NOMO-1 treated with dmso at 0.1 percent for 144 hours (cell line): ENCODE measurements around the gene POLD1.
A peak's percentile ranks its signal among the peaks of the same experiment; 100 is the strongest.
"Not testable (repeated sequence)": the region's sequence is repeated elsewhere in the genome, so short reads cannot be mapped to it uniquely, and the experiment has no call there.

Experiments used
- DNase-seq: peaks from one replicate; lab custom pipeline; 2025; ENCODE audit not compliant: unreplicated experiment; lab: John Stamatoyannopoulos, UW

Gene POLD1

DNA sequence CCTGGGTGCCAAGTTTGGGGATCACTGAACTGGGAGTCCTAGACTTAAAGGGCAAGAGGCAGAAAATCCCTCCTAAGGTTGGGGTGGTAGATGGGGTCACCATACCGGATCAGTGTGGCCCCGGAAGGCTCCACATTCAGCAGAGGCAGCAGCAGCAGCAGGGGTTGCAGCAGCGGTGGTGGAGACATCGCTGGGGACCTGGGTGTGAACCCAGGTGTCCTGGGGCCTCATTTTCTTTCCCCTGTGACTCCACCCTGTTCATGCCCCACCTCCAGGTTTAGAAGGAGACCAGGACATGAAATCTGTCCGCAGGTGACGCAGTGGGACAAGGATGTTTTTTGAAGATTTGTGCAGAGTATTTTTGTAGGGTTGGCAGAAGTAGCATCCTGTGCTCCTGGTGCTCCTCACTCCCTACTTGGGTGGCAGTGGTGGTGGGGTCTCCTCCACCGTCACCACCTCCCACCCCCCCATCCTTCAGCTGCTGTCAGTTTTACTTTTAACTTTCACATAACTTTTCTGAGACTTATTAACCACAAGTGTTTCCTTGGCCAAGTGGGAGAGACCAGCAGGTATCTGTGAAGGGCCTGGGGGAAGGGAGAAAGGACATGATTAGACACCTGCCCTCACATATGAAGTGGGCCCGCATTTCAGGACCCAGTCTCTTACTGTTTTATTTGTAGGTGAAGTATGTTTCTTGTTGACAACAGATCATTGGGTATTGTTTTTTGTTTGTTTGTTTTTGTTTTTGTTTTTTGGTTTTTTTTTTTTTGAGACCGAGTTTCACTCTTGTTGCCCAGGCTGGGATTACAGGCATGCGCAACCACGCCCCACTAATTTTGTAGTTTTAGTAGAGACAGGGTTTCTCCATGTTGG is 18.5 kb upstream of the POLD1 start, which contains the start of gene NAPSA:
NAPSA (minus strand) TSS at position 206 of the 873 bp plus-strand sequence; CDS start at position 188, 18 bp downstream.
- no peak for DNase-seq

DNA sequence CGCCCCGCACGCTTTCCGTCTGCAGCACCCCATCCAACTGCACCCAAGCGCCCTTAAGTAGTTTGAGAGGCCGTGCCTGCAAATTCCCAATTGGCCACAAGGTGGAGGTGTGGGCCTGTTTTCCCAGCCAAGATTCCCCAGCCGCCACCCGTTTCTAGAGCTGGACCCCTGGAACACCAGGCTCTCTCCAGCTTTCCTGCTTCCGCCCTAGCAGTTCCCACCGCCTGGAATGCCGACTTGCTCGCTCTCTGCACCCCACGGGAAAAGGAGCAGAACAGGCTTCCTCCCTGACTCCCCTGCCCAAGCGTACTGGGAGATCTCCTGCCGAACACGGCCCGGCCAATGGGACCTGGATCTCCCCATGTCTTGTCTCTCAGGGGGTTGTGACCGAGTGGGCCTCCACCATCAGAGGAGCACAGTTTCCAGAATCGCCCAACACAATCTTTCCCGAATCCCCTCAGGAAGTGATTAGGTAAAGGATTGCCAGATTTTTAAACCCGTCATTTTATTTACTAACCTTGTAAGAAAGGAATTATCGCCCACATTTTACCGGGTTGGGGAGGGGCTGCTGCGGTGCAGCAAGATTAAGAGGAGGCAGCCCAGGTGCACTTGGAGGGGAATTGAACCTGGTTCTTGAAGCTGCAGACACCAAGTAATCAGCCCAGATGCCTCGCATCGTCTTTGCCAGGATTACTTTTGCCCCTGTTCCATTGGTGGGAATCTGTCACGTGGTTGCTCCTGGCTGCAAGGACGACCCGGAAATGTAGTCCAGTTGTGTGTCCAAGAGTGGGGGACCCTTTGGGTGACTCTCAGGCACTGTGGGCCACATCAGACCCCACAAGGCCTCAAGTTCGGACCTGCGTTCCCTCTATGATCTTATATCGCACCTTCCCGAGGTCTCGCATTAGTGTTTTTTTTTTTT is 15.2 kb upstream of the POLD1 start:
- DNase-seq: peak; percentile 53

DNA sequence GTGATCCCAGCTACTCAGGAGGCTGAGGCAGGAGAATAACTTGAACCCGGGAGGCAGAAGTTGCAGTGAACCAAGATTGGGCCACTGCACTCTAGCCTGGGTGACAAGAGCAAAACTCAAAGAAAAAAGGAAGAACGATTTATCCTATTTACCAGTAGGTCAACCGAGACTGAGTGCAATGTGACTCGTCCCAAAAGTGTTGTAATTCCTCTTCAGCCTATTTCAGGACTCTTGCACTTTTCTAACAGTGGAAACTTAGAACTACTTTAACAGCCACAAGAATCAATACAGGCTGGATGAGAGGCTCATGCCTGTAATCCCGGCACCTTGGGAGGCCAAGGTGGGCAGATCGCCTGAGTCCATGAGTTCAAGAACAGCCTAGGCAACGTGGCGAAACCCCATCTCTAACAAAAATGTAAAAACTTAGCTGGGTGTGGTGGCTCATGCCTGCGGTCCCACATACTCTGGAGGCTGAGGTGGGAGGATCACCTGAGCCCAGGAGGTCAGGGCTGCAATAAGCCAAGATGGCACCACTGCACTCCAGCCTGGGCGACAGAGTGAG is 12.2 kb upstream of the POLD1 start:
- DNase-seq: peak; percentile 23

DNA sequence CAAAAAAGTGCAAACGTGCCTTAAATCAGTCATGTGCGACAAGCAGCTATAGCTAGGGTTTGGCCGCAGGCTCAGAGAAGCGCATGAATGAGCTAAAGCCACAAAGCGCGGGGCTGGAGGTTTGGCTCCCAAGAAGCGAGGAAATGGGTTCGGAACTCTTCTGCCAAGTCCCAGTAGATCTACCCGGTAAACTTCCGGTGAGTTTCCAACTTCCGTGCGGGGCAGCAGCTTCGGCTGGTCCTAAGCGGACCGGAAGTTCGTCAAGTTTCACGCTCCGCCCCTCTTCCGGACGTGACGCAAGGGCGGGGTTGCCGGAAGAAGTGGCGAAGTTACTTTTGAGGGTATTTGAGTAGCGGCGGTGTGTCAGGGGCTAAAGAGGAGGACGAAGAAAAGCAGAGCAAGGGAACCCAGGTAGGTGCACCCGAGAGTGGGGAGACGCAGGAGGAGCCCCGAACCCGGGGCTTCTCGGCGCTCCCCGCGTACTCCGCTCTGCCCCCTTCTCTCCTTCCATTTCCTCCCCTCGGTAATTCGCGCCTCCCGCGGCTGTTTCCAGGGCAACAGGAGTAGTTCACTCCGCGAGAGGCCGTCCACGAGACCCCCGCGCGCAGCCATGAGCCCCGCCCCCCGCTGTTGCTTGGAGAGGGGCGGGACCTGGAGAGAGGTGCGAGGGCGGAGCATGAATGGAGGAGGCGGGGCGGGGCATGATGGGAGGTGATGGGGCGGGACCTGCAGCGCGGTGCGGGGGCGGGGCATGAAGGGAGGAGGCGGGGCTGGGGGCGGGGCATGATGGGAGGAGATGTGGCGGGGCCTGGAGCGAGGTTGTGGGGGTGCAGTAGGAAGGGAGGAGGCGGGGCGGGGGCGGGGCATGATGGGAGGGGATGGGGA is 7.7 kb upstream of the POLD1 start, which contains the start of gene NR1H2:
NR1H2 (plus strand) TSS at position 292 of the 885 bp plus-strand sequence. CDS start 1,149 bp downstream, outside the sequence.
- peak; percentile 96 for DNase-seq

DNA sequence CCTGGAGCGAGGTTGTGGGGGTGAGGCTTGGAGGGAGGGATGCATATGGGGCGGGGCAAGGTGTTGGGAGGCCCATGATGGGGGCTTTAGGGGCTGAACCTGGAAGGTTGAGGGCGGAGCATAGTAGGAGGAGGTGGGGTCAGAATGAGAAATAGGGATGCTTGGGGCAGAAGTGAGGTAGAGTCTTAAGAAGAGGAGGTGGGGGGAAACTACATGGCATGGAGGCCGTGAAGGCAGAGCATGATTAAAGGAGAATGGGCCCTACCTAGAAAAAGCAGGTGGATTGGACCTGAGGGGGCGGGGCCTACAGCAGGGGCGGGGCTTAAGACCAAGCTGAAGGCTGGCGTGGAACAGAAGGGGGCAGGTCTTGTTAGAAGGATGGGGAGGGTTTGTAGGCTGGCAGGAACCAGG is 7.1 kb upstream of the POLD1 start:
- no peak for DNase-seq

DNA sequence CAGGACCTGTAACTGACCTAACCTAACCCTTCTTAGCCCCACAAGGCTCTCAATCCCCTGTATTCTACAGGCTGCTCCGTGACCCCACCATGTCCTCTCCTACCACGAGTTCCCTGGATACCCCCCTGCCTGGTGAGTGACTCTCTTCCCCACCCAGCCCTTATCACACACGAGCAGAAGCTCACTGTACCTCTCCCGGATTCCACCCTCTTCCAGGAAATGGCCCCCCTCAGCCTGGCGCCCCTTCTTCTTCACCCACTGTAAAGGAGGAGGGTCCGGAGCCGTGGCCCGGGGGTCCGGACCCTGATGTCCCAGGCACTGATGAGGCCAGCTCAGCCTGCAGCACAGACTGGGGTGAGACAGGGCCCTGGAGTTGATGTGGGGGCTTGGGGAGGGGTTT is 6.6 kb upstream of the POLD1 start:
- DNase-seq: no peak

DNA sequence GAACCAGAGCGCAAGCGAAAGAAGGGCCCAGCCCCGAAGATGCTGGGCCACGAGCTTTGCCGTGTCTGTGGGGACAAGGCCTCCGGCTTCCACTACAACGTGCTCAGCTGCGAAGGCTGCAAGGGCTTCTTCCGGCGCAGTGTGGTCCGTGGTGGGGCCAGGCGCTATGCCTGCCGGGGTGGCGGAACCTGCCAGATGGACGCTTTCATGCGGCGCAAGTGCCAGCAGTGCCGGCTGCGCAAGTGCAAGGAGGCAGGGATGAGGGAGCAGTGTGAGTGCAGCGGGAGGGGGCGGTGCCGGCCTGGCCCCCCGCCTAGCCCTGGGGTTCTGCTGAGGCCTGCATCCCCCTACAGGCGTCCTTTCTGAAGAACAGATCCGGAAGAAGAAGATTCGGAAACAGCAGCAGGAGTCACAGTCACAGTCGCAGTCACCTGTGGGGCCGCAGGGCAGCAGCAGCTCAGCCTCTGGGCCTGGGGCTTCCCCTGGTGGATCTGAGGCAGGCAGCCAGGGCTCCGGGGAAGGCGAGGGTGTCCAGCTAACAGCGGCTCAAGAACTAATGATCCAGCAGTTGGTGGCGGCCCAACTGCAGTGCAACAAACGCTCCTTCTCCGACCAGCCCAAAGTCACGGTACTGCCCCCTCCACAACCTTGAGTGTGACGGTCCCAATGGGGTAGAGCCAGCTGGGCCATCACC is 5.8 kb upstream of the POLD1 start:
- no peak for DNase-seq

DNA sequence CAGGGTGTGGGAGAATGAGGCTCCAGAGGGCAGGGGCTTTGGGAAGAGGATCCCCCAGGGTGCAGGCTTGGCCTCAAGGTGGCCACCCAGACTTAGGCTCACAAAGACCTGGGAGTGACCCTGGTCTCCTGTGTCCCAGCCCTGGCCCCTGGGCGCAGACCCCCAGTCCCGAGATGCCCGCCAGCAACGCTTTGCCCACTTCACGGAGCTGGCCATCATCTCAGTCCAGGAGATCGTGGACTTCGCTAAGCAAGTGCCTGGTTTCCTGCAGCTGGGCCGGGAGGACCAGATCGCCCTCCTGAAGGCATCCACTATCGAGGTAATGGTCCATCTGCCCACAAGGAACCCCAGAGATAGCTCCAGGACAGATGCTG is 5.3 kb upstream of the POLD1 start:
- DNase-seq: no peak

DNA sequence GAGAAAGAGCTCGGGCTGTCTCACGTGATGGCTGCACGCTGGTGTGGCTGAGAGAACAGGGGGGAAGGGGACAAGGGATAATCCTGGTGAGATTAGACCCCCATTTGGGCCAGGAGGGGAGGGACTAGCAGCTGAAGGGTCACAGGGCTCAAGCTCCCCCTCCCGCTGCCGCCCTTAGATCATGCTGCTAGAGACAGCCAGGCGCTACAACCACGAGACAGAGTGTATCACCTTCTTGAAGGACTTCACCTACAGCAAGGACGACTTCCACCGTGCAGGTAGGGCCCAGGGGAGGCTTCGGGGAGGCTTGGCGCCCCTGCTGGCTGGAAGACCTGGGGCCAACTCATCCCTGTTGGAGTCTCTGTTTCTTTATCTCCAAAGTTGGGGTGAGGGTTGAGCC is 4.5 kb upstream of the POLD1 start:
- DNase-seq: no peak

DNA sequence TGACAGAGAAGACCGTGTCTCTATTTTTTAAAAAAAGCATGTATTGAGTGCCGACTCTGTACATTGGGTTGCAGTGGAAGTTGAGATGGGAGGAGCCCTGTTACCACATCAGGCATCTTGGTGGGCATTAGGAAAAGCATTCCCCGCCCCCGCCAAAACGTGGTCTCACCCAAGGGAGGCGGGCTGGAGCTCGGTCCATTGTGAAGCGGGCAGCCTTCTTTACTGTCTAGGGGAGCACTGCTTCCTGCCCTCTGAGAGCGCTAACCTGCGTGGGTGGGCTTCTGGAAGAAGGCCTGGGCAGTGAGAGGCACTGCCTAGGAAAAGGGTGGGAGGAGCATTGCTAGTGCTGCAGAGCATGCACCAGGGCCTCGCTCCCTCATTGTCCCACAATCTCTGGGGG is 4.0 kb upstream of the POLD1 start:
- DNase-seq: no peak

DNA sequence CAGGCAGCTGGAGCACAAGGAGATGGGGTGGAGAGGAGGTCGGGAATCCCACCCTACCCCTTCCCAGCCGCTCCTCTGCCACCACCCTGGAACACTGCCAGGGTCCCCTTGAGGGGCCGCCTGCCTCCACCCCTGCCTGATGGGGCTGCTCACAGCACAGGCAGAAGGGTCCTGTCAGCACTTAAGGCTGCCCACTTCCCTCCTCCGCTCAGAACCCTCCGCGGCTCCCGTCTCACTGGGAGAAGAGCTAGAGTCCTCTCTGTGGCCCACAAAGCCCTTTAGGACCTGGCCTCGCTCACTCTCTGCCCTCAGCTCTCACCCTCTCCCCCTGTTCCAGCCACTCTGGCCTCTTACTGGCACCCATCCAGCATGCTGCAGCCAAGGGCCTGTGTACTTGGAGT is 3.4 kb upstream of the POLD1 start:
- DNase-seq: no peak

DNA sequence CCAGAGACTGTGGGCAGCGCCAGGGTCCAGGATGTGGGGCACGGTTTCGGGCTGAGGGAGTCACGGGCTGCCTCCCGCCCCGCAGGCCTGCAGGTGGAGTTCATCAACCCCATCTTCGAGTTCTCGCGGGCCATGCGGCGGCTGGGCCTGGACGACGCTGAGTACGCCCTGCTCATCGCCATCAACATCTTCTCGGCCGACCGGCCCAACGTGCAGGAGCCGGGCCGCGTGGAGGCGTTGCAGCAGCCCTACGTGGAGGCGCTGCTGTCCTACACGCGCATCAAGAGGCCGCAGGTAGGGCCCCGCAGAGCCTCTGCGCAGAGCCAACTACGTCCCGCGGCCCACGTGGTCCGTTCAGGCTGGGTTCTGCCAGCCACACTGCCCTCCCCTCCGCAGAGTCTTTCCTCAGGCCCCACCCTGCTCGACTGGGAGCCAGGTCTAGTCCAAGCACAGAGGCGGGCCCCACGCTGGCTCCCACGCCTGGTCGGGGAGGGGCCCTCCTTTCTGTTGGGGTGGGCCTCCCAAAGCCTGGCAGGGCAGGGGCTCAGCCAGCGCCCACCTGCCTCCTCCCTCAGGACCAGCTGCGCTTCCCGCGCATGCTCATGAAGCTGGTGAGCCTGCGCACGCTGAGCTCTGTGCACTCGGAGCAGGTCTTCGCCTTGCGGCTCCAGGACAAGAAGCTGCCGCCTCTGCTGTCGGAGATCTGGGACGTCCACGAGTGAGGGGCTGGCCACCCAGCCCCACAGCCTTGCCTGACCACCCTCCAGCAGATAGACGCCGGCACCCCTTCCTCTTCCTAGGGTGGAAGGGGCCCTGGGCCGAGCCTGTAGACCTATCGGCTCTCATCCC is 2.0 kb upstream of the POLD1 start:
- DNase-seq: no peak

DNA sequence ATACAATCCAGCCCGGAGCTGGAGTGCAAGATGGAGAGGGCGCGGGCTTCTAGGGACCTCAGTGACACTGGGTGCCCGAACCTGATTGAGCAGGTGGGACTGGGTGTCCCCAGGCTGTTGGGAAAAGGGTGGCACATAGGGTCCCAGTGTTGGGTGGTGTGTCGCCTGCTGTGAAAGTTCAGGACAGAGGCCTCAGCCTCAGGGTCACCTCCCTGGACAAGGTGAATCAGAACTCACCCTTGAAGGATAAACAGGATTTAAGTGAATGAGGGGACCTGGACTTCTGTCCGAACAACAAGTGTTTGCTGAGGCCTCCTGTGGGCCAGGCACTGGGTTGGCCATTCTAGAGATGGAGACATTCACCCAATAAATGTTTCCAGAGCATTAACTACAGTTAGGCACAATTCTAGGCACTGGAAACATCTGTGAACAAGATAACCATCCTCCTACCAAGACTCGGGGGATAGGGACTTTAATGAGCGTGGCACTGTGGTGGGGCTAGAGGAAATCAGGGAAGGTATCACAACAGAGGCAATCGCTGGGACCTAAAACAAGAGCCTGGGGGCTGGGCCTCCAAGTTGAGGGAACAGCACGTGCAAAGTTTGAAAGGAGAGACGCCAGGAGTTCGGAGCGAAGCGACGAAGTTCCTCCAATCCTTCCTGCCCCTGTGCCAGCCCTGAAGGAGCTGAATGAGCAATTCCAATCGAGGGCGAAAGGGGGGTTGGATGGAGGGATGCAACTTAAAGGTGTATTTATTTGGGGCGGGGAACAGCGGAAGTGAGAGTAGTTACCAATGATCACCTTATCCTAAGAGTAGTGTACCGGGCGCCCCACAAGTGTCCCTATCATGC is 921 bp upstream of the POLD1 start:
- DNase-seq: no peak

DNA sequence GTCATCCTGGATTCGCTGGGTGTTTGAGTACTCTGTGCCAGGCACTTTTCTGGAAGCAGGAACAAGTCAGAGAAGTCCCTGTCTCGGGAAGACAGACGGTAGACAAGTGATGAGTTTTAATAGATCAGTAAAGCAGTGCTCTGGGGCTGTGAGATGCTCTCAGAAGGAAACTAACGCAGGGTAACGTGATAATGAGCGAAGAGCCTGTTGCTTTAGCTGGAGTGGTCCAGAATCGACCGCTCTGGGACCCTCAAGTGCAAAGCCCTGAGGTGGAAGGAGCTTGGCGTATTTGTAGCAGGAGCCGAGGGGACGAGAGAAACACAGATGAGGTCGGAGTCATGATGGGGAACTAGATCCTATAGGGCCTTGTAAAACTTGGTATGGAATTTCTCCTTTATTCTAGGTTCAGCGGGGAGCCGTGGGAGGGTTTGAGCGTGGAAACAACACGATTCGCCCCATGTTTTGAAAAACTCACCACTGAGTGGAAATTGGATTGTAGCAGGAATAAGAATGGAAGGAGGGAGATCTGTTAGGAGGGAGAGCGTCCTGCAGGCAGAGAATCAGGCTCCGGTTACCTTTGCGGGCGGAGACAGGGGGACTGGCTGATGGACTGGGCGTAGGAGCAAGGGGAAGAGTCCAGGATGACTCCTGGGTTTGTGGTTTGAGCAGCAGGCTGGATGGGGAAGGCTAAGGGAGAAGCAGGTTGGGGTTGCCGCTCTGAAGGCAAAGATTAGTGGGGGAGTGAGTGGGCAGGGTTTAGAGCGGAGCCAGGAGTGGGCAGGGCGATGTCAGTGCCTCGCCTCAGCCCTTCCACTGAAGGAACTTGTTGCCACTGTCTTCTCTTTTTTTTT is 763 bp downstream of the POLD1 start:
- no peak for DNase-seq

DNA sequence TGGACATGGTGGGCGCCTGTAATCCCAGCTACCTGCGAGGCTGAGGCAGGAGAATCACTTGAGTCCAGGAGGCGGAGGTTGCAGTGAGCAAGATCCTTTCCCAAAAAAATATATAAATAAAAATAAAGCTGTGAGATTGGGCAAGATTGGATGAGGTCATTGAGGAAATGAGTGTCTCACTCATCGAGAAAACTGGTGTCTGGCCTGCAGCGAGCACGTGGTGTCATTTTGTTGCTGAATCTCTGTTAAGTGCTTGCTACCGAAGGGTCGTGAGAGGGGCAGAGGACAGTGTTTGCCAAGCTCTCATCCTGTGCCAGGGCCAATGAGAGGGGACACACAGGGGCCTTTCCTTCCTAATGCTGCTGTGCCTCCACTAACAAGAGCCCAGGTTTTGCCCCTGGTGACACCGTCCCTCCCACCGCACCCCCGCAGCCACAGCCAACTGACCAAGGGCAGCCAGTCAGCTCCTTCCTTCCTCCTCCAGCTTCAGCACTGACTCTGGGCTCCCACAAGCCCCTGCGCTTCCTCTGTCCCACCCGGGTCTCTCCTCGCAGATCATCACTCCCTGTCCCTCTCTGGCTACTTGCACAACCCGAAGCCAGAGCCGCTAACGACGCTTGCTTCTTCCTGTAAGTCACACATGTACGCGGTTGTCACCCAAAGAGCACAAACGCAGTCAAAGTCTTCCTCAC is 3.2 kb downstream of the POLD1 start:
- peak; percentile 63 for DNase-seq

DNA sequence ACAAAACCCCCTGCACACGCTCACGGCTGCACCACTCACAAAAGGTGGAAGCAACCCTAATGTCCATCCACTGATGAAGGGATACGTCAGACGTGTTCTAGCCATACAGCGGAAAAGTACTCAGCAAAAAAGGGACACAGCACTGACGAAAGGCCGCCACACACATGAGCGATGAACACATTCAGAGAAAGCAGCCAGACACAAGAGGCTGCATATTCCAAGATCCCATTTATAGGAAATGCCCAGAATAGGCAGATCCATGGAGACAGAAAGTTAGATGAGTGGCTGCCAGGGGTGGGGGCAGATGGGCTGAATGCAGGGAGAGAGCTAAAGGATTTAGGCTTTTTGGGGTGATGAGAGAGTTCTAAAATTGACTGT is 3.7 kb downstream of the POLD1 start:
- DNase-seq: no peak

DNA sequence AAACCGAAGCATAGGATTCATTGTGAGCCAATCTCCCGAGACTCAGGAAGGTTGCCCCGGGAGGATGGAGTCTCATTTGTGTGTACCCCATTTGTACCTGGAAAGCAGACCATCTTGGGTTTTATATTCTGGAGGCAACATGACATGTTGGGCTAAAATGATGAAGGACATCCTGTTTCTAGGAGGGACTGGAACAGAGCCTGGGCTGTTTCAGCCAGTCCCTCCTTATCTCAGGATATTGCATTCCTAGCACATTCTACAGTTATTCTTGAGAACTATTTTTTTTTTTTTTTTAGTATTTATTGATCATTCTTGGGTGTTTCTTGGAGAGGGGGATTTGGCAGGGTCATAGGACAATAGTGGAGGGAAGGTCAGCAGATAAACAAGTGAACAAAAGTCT is 6.1 kb downstream of the POLD1 start:
- DNase-seq: not testable (repeated sequence)
